GM12801 (cell line): ENCODE results near the gene SUCO.

Source experiments
- CTCF ChIP-seq: IDR thresholded peaks from one replicate; pipeline ENCODE4 v1.5.1; 2011; ENCODE audit warnings: control low read depth; ENCODE audit not compliant: insufficient read length; ENCODE audit errors: extremely low read depth

The SUCO gene

GRCh38 chr1:172616195-172616594 is 83.2 kb downstream of the SUCO start:
- no peak for TF ChIP-seq CTCF

GRCh38 chr1:172616636-172617035 is 83.7 kb downstream of the SUCO start:
- no peak for TF ChIP-seq CTCF

- TF ChIP-seq CTCF: no peak
Observed at GRCh38 chr1:172622541-172622940, 89.6 kb downstream of the SUCO start.

GRCh38 chr1:172623748-172624147 is 90.8 kb downstream of the SUCO start:
- TF ChIP-seq CTCF: no peak

GRCh38 chr1:172626845-172627244 is 93.9 kb downstream of the SUCO start:
- TF ChIP-seq CTCF: no peak

GRCh38 chr1:172627702-172628101 is 94.8 kb downstream of the SUCO start:
- TF ChIP-seq CTCF: no peak

- no peak for TF ChIP-seq CTCF
Observed at GRCh38 chr1:172628401-172628800, 95.5 kb downstream of the SUCO start.

- TF ChIP-seq CTCF: no peak
Observed at GRCh38 chr1:172629170-172629569, 96.2 kb downstream of the SUCO start.
